ENCODE data around the gene MAB21L4. TPM values are rescaled to one million over a fixed set of nuclear protein-coding genes. Genes with fewer than 3 reads are reported as not detected.

MAB21L4 gene
- total and polyA plus RNA-seq, 9 donors = 0.04 to 0.48 (median 0.23) TPM; not detected in 4

GRCh38 chr2:240887631-240888030 is 8.3 kb downstream of the MAB21L4 start:
- 72 to 90% (median 89%) methylated on average over 4 of the region's 4 CpGs for WGBS, 3 donors
- Histone ChIP-seq H3K36me3 (no peaks in the 10 kb centered on the region), H3K9me3 (no peaks in the 10 kb centered on the region), H3K4me3 (no peak overlapping the region), H3K27ac (no peak overlapping the region), H3K4me1 (ENCODE audit: insufficient read depth) (no peaks in the 10 kb centered on the region), H3K27me3 (no peaks in the 10 kb centered on the region)
- peak in 1 of 5 donors; percentile 6 for DNase-seq
- TF ChIP-seq POLR2A (IDR thresholded peaks at IDR 0.05) (no peak), EP300 (IDR thresholded peaks at IDR 0.05) (no peak), CTCF (IDR thresholded peaks at IDR 0.05) (no peak)
- intact Hi-C loops (cut with DNase I) = no loop called here

GRCh38 chr2:240886678-240887609 is 9.0 kb downstream of the MAB21L4 start:
- Histone ChIP-seq H3K4me3 (no peak overlapping the region), H3K36me3 (no peaks in the 10 kb centered on the region), H3K4me1 (ENCODE audit: insufficient read depth) (no peaks in the 10 kb centered on the region), H3K27me3 (no peaks in the 10 kb centered on the region), H3K9me3 (no peaks in the 10 kb centered on the region), H3K27ac (no peak overlapping the region)
- TF ChIP-seq EP300 (IDR thresholded peaks at IDR 0.05) = no peak
- no peak for TF ChIP-seq CTCF (IDR thresholded peaks at IDR 0.05)
- TF ChIP-seq POLR2A (IDR thresholded peaks at IDR 0.05) = no peak
- peak in 1 of 5 donors; percentile 12 for DNase-seq
- intact Hi-C loops (cut with DNase I) = no loop called here
- WGBS, 3 donors = 74 to 81% (median 76%) methylated on average over 16 to 18 of the region's 18 CpGs

GRCh38 chr2:240886023-240886565 is 9.9 kb downstream of the MAB21L4 start:
- WGBS, 3 donors = 82 to 93% (median 93%) methylated on average over 5 of the region's 5 CpGs
- no peak overlapping the region for H3K4me3 ChIP-seq
- no peaks in the 10 kb centered on the region for H3K36me3 ChIP-seq
- TF ChIP-seq POLR2A (IDR thresholded peaks at IDR 0.05) (no peak), CTCF (IDR thresholded peaks at IDR 0.05) (no peak), EP300 (IDR thresholded peaks at IDR 0.05) (no peak)
- no peak overlapping the region for H3K27ac ChIP-seq
- no peaks in the 10 kb centered on the region for H3K27me3 ChIP-seq
- H3K9me3 ChIP-seq = no peaks in the 10 kb centered on the region
- H3K4me1 ChIP-seq (ENCODE audit: insufficient read depth) = no peaks in the 10 kb centered on the region
- intact Hi-C loops (cut with DNase I) = no loop called here
- DNase-seq = no peak

- Histone ChIP-seq H3K27me3 (no peaks in the 10 kb centered on the region), H3K4me1 (ENCODE audit: insufficient read depth) (no peaks in the 10 kb centered on the region), H3K27ac (no peak overlapping the region), H3K36me3 (no peaks in the 10 kb centered on the region), H3K9me3 (no peaks in the 10 kb centered on the region), H3K4me3 (no peak overlapping the region)
- 68 to 75% (median 69%) methylated on average over 1 of the region's 1 CpG for WGBS, 3 donors
- TF ChIP-seq POLR2A (IDR thresholded peaks at IDR 0.05) = no peak
- TF ChIP-seq EP300 (IDR thresholded peaks at IDR 0.05) = no peak
- no peak for TF ChIP-seq CTCF (IDR thresholded peaks at IDR 0.05)
- peak in 1 of 5 donors; percentile 16 for DNase-seq
- intact Hi-C loops (cut with DNase I) = no loop called here
Observed at GRCh38 chr2:240885566-240885965, 10.4 kb downstream of the MAB21L4 start.
